Measurements from ENCODE around the gene SPO11.

The SPO11 gene

DNA sequence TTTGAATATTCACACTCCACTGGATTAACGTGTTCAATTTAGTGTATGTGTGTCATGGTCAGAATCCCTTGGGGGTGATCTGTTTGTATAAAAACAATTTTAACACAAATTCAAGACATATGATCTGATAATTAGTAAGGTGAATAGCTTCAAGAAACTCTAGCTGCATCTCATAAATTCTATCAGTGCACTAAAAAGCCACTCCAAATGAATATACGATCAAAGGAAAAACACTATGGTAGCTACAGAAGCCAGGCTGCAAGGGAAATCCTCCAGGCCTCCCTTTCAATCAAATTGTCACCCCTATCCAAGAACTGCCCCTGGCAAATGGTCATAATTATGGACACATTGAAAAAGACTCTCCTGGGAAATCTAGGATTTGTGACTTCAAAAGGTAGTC, 12.1 kb downstream of the SPO11 start:
- no peak overlapping the region for H2BK5ac ChIP-seq (ENCODE audit: low read depth, low read length, poor library complexity, severe bottlenecking)
- H3K27me3 ChIP-seq (ENCODE audit: control insufficient read depth in 1 of 2, insufficient read depth in 1 of 2, low read length in 2 of 2): peaks cover 2 to 16% of the 10 kb centered on the region in 2 experiments
- H2BK15ac ChIP-seq (ENCODE audit: low read depth, poor library complexity, severe bottlenecking): no peak overlapping the region
- H2BK120ac ChIP-seq (ENCODE audit: low read depth, low read length): no peak overlapping the region
- H3K4ac ChIP-seq (ENCODE audit: low read depth in 1 of 2, low read length in 2 of 2): no peak overlapping the region
- H2BK12ac ChIP-seq (ENCODE audit: low read length in 2 of 2): no peak overlapping the region
- DNase-seq: no peak
- no peaks in the 10 kb centered on the region for H3K9me3 ChIP-seq (ENCODE audit: control insufficient read depth, low read length)
- H3K4me2 ChIP-seq (ENCODE audit: low read length, poor library complexity, severe bottlenecking): no peak overlapping the region
- H3K27ac ChIP-seq (ENCODE audit: low read length, poor library complexity, severe bottlenecking): no peak overlapping the region
- no peak overlapping the region for H2AK5ac ChIP-seq (ENCODE audit: low read length, severe bottlenecking)
- H3K79me1 ChIP-seq (replicated peaks; ENCODE audit: low read length, poor library complexity, severe bottlenecking): no peaks in the 10 kb centered on the region
- no peak overlapping the region for H3K14ac ChIP-seq (ENCODE audit: low read length in 2 of 2)
- H4K91ac ChIP-seq (ENCODE audit: low read length): no peak overlapping the region
- no peak overlapping the region for H3K9ac ChIP-seq (ENCODE audit: low read length)
- no peak overlapping the region for H2AFZ ChIP-seq (ENCODE audit: low read depth, low read length)
- H3K36me3 ChIP-seq (ENCODE audit: control insufficient read depth in 1 of 2, insufficient read depth in 2 of 2, low read depth in 1 of 2, low read length in 2 of 2): no peaks in the 10 kb centered on the region
- H3K4me3 ChIP-seq (ENCODE audit: insufficient read depth in 1 of 2, low read depth in 1 of 2, low read length in 2 of 2): no peak overlapping the region
- no peak overlapping the region for H3K23ac ChIP-seq (ENCODE audit: low read length in 2 of 2)
- no peaks in the 10 kb centered on the region for H3K4me1 ChIP-seq (ENCODE audit: control insufficient read depth, insufficient read depth, low read depth, low read length)
- WGBS: 100% methylated on average over 1 of the region's 2 CpGs
- H3K18ac ChIP-seq (ENCODE audit: low read depth in 1 of 2, low read length in 2 of 2): no peak overlapping the region
- no peak overlapping the region for H4K8ac ChIP-seq (ENCODE audit: low read length)

DNA sequence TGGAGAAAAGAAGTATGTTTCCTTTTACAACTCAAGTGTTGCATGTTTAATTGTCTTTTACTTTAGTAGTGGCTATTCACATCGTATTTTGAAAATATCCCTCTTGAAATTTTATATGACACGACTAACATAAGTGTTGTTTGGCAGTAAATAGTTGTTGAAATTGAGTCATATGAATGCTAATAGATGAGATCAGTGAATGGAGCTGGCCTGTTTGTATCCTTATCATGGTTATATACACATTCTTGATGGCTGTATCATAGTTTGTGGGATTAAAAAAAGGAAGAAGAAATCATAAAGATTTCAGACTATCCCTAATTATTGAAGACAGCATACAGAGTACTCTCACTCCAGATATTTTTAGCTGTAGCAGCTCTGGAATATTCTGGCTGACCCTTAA, 13.2 kb downstream of the SPO11 start:
- WGBS: 44% methylated on average over 1 of the region's 2 CpGs
- H3K14ac ChIP-seq (ENCODE audit: low read length in 2 of 2): no peak overlapping the region

DNA sequence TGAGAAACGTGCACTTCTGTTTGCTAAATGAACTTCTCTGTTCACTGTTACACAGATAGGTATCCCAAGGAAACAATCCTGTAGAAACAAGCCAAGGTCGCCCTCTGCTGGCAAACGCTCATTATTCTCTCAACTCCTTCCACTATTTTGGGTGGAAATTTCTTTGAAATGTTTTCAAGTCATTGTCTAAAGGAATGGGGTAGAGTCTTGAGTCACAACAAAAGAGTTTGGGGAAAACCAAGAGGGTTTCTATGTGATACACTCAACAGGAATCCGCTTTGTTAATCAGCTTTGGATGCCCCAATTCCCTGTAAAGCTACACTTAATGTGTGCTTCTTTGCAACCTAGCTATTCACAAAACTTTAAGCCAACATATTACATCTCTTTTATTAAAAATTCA, 16.9 kb downstream of the SPO11 start:
- no peak overlapping the region for H2BK5ac ChIP-seq (ENCODE audit: low read depth, low read length, poor library complexity, severe bottlenecking)
- no peak overlapping the region for H2BK120ac ChIP-seq (ENCODE audit: low read depth, low read length)
- H2AK5ac ChIP-seq (ENCODE audit: low read length, severe bottlenecking): no peak overlapping the region
- H3K79me1 ChIP-seq (replicated peaks; ENCODE audit: low read length, poor library complexity, severe bottlenecking): no peaks in the 10 kb centered on the region
- H2AFZ ChIP-seq (ENCODE audit: low read depth, low read length): no peak overlapping the region
- no peak overlapping the region for H3K18ac ChIP-seq (ENCODE audit: low read depth in 1 of 2, low read length in 2 of 2)
- no peak overlapping the region for H3K23ac ChIP-seq (ENCODE audit: low read length in 2 of 2)
- no peak overlapping the region for H3K4me3 ChIP-seq (ENCODE audit: insufficient read depth in 1 of 2, low read depth in 1 of 2, low read length in 2 of 2)
- no peak overlapping the region for H4K8ac ChIP-seq (ENCODE audit: low read length)
- H3K9me3 ChIP-seq (ENCODE audit: control insufficient read depth, low read length): no peaks in the 10 kb centered on the region
- no peak overlapping the region for H2BK15ac ChIP-seq (ENCODE audit: low read depth, poor library complexity, severe bottlenecking)
- no peak overlapping the region for H2BK12ac ChIP-seq (ENCODE audit: low read length in 2 of 2)
- no peak overlapping the region for H4K91ac ChIP-seq (ENCODE audit: low read length)
- no peak overlapping the region for H3K27ac ChIP-seq (ENCODE audit: low read length, poor library complexity, severe bottlenecking)
- peak overlapping the region; percentile 40 for H3K9ac ChIP-seq (ENCODE audit: low read length)
- DNase-seq: peak; percentile 67
- peaks cover 0 to 3% of the 10 kb centered on the region in 2 experiments for H3K27me3 ChIP-seq (ENCODE audit: control insufficient read depth in 1 of 2, insufficient read depth in 1 of 2, low read length in 2 of 2)
- no peak overlapping the region for H3K4ac ChIP-seq (ENCODE audit: low read depth in 1 of 2, low read length in 2 of 2)
- no peak overlapping the region for H3K4me2 ChIP-seq (ENCODE audit: low read length, poor library complexity, severe bottlenecking)
- 0% methylated on average over 1 of the region's 4 CpGs for WGBS
- H3K4me1 ChIP-seq (ENCODE audit: control insufficient read depth, insufficient read depth, low read depth, low read length): no peaks in the 10 kb centered on the region
- no peaks in the 10 kb centered on the region for H3K36me3 ChIP-seq (ENCODE audit: control insufficient read depth in 1 of 2, insufficient read depth in 2 of 2, low read depth in 1 of 2, low read length in 2 of 2)
- no peak overlapping the region for H3K14ac ChIP-seq (ENCODE audit: low read length in 2 of 2)

More for the DNA sequence above, 13.2 kb downstream of the SPO11 start:
- no peak overlapping the region for H3K27ac ChIP-seq (ENCODE audit: low read length, poor library complexity, severe bottlenecking)
- no peak overlapping the region for H2BK12ac ChIP-seq (ENCODE audit: low read length in 2 of 2)
- no peak overlapping the region for H3K18ac ChIP-seq (ENCODE audit: low read depth in 1 of 2, low read length in 2 of 2)
- H2BK120ac ChIP-seq (ENCODE audit: low read depth, low read length): no peak overlapping the region
- peak; percentile 10 for DNase-seq
- H2BK5ac ChIP-seq (ENCODE audit: low read depth, low read length, poor library complexity, severe bottlenecking): no peak overlapping the region
- H3K4me2 ChIP-seq (ENCODE audit: low read length, poor library complexity, severe bottlenecking): no peak overlapping the region
- H3K23ac ChIP-seq (ENCODE audit: low read length in 2 of 2): no peak overlapping the region
- no peak overlapping the region for H4K8ac ChIP-seq (ENCODE audit: low read length)
- H3K79me1 ChIP-seq (replicated peaks; ENCODE audit: low read length, poor library complexity, severe bottlenecking): no peaks in the 10 kb centered on the region
- H4K91ac ChIP-seq (ENCODE audit: low read length): no peak overlapping the region
- no peak overlapping the region for H2AK5ac ChIP-seq (ENCODE audit: low read length, severe bottlenecking)
- H3K27me3 ChIP-seq (ENCODE audit: control insufficient read depth in 1 of 2, insufficient read depth in 1 of 2, low read length in 2 of 2): peaks cover 0 to 16% of the 10 kb centered on the region in 2 experiments
- H2AFZ ChIP-seq (ENCODE audit: low read depth, low read length): no peak overlapping the region
- H2BK15ac ChIP-seq (ENCODE audit: low read depth, poor library complexity, severe bottlenecking): no peak overlapping the region
- H3K9ac ChIP-seq (ENCODE audit: low read length): peak overlapping the region; percentile 7
- H3K4ac ChIP-seq (ENCODE audit: low read depth in 1 of 2, low read length in 2 of 2): no peak overlapping the region
- no peaks in the 10 kb centered on the region for H3K4me1 ChIP-seq (ENCODE audit: control insufficient read depth, insufficient read depth, low read depth, low read length)
- H3K4me3 ChIP-seq (ENCODE audit: insufficient read depth in 1 of 2, low read depth in 1 of 2, low read length in 2 of 2): no peak overlapping the region
- H3K36me3 ChIP-seq (ENCODE audit: control insufficient read depth in 1 of 2, insufficient read depth in 2 of 2, low read depth in 1 of 2, low read length in 2 of 2): no peaks in the 10 kb centered on the region
- H3K9me3 ChIP-seq (ENCODE audit: control insufficient read depth, low read length): no peaks in the 10 kb centered on the region

DNA sequence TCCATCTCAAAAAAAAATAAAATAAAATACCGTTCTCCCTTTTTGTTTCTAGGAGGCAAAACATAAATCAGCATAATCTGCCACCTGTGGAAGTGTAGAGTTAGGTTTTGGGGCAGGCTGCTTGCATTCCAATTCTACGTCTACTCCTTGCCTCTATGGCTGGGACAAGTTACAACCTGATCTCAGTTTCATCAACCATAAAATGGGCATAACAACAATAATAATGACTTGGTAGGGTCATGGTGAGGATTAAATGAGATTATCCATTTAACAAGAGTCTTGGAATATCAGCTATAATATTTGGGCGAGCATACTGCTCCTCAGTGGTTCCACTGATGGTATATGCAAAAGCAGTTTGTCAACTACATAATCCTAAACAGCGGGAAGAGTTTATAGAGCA, 17.8 kb downstream of the SPO11 start:
- H3K18ac ChIP-seq (ENCODE audit: low read depth in 1 of 2, low read length in 2 of 2): no peak overlapping the region
- H3K27me3 ChIP-seq (ENCODE audit: control insufficient read depth in 1 of 2, insufficient read depth in 1 of 2, low read length in 2 of 2): peaks cover 0 to under 1% of the 10 kb centered on the region in 2 experiments
- no peak overlapping the region for H2BK120ac ChIP-seq (ENCODE audit: low read depth, low read length)
- no peak overlapping the region for H3K9ac ChIP-seq (ENCODE audit: low read length)
- no peaks in the 10 kb centered on the region for H3K36me3 ChIP-seq (ENCODE audit: control insufficient read depth in 1 of 2, insufficient read depth in 2 of 2, low read depth in 1 of 2, low read length in 2 of 2)
- H3K14ac ChIP-seq (ENCODE audit: low read length in 2 of 2): no peak overlapping the region
- no peak overlapping the region for H3K4ac ChIP-seq (ENCODE audit: low read depth in 1 of 2, low read length in 2 of 2)
- no peak overlapping the region for H2BK5ac ChIP-seq (ENCODE audit: low read depth, low read length, poor library complexity, severe bottlenecking)
- peaks cover 3% of the 10 kb centered on the region for H3K4me1 ChIP-seq (ENCODE audit: control insufficient read depth, insufficient read depth, low read depth, low read length)
- DNase-seq: no peak
- H3K79me1 ChIP-seq (replicated peaks; ENCODE audit: low read length, poor library complexity, severe bottlenecking): no peaks in the 10 kb centered on the region
- no peak overlapping the region for H3K27ac ChIP-seq (ENCODE audit: low read length, poor library complexity, severe bottlenecking)
- H4K91ac ChIP-seq (ENCODE audit: low read length): no peak overlapping the region
- no peak overlapping the region for H2AFZ ChIP-seq (ENCODE audit: low read depth, low read length)
- no peak overlapping the region for H3K23ac ChIP-seq (ENCODE audit: low read length in 2 of 2)
- H2BK12ac ChIP-seq (ENCODE audit: low read length in 2 of 2): no peak overlapping the region
- no peak overlapping the region for H2BK15ac ChIP-seq (ENCODE audit: low read depth, poor library complexity, severe bottlenecking)
- H4K8ac ChIP-seq (ENCODE audit: low read length): no peak overlapping the region
- WGBS: 88% methylated on average over 2 of the region's 4 CpGs
- H3K4me3 ChIP-seq (ENCODE audit: insufficient read depth in 1 of 2, low read depth in 1 of 2, low read length in 2 of 2): no peak overlapping the region
- H2AK5ac ChIP-seq (ENCODE audit: low read length, severe bottlenecking): no peak overlapping the region
- H3K4me2 ChIP-seq (ENCODE audit: low read length, poor library complexity, severe bottlenecking): no peak overlapping the region
- H3K9me3 ChIP-seq (ENCODE audit: control insufficient read depth, low read length): no peaks in the 10 kb centered on the region
